ENCODE measurements around the gene GUCA2B.

Gene GUCA2B

DNA sequence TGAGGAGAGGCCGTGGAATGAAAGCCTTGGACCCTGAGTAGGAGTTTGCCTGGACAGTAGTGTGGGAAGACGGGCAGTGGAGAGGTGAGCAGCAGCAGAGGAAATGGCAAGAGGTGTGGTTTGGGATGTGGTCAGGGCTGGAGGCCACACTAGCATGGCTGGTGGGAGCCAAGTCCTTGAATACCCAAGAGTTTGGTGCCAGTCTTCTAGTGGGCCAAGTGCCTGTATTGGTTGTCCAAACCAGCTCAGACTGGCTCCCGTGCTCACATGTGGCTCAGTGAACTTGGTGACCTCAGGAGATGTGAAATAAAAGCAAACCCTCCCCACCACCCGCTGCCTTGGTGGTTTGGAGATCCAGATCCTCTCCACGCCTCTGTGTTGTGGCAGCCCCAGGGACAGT lies 9.0 kb downstream of the GUCA2B start:
- DNase-seq (ENCODE audit: low read depth in 1 of 2, low spot score in 1 of 2), result peak in 1 of 2 experiments; percentile 32
- TF ChIP-seq, protein P1, sequence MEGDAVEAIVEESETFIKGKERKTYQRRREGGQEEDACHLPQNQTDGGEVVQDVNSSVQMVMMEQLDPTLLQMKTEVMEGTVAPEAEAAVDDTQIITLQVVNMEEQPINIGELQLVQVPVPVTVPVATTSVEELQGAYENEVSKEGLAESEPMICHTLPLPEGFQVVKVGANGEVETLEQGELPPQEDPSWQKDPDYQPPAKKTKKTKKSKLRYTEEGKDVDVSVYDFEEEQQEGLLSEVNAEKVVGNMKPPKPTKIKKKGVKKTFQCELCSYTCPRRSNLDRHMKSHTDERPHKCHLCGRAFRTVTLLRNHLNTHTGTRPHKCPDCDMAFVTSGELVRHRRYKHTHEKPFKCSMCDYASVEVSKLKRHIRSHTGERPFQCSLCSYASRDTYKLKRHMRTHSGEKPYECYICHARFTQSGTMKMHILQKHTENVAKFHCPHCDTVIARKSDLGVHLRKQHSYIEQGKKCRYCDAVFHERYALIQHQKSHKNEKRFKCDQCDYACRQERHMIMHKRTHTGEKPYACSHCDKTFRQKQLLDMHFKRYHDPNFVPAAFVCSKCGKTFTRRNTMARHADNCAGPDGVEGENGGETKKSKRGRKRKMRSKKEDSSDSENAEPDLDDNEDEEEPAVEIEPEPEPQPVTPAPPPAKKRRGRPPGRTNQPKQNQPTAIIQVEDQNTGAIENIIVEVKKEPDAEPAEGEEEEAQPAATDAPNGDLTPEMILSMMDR (IDR thresholded peaks at IDR 0.05; ENCODE audit: insufficient read depth, low read length), result no peak
- TF ChIP-seq GABPA (IDR thresholded peaks at IDR 0.05; ENCODE audit: low read depth), result no peak
- no peak for TF ChIP-seq SPI1 (IDR thresholded peaks at IDR 0.05; ENCODE audit: borderline replicate concordance, low read depth)
- TF ChIP-seq, protein P2, sequence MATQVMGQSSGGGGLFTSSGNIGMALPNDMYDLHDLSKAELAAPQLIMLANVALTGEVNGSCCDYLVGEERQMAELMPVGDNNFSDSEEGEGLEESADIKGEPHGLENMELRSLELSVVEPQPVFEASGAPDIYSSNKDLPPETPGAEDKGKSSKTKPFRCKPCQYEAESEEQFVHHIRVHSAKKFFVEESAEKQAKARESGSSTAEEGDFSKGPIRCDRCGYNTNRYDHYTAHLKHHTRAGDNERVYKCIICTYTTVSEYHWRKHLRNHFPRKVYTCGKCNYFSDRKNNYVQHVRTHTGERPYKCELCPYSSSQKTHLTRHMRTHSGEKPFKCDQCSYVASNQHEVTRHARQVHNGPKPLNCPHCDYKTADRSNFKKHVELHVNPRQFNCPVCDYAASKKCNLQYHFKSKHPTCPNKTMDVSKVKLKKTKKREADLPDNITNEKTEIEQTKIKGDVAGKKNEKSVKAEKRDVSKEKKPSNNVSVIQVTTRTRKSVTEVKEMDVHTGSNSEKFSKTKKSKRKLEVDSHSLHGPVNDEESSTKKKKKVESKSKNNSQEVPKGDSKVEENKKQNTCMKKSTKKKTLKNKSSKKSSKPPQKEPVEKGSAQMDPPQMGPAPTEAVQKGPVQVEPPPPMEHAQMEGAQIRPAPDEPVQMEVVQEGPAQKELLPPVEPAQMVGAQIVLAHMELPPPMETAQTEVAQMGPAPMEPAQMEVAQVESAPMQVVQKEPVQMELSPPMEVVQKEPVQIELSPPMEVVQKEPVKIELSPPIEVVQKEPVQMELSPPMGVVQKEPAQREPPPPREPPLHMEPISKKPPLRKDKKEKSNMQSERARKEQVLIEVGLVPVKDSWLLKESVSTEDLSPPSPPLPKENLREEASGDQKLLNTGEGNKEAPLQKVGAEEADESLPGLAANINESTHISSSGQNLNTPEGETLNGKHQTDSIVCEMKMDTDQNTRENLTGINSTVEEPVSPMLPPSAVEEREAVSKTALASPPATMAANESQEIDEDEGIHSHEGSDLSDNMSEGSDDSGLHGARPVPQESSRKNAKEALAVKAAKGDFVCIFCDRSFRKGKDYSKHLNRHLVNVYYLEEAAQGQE (IDR thresholded peaks at IDR 0.05; ENCODE audit: insufficient replicate concordance, low read depth), result no peak
- TF ChIP-seq POLR2AphosphoS5 (IDR thresholded peaks at IDR 0.05; ENCODE audit: low read depth), result no peak
- no peaks in the 10 kb centered on the region for H3K27me3 ChIP-seq (ENCODE audit: insufficient read depth, poor library complexity, severe bottlenecking)

DNA sequence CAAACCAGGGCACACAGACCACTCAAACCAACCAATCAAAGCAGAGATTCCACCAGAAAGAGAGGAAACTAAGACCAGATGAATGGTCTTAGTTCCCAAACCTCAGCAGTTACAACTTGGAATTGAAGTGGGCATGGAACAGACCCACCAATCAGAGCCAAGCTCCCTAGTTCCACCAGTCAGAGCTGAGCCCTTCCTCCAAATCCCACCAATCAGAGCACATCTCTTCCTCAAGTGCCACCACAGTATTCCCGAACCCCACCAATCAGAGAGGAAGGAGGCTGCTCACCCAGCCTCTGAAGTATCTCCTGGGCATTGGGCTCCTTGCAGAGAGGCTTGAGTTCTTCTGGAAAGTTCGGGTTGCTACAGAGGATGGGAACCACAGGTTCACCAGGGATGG lies 9.9 kb downstream of the GUCA2B start:
- no peak for TF ChIP-seq SPI1 (IDR thresholded peaks at IDR 0.05; ENCODE audit: borderline replicate concordance, low read depth)
- TF ChIP-seq, protein P1 (IDR thresholded peaks at IDR 0.05; ENCODE audit: insufficient read depth, low read length), result no peak
- no peak overlapping the region for H3K4me3 ChIP-seq (replicated peaks; ENCODE audit: insufficient read depth, low read length)
- no peak overlapping the region for H3K27ac ChIP-seq (replicated peaks)
- no peaks in the 10 kb centered on the region for H3K27me3 ChIP-seq (ENCODE audit: insufficient read depth, poor library complexity, severe bottlenecking)
- no peak for DNase-seq (ENCODE audit: low read depth in 1 of 2, low spot score in 1 of 2)

More for the DNA sequence above, 9.0 kb downstream of the GUCA2B start:
- Histone ChIP-seq H3K4me3 (replicated peaks; ENCODE audit: insufficient read depth, low read length) (no peak overlapping the region), H3K27ac (replicated peaks) (no peak overlapping the region)

DNA sequence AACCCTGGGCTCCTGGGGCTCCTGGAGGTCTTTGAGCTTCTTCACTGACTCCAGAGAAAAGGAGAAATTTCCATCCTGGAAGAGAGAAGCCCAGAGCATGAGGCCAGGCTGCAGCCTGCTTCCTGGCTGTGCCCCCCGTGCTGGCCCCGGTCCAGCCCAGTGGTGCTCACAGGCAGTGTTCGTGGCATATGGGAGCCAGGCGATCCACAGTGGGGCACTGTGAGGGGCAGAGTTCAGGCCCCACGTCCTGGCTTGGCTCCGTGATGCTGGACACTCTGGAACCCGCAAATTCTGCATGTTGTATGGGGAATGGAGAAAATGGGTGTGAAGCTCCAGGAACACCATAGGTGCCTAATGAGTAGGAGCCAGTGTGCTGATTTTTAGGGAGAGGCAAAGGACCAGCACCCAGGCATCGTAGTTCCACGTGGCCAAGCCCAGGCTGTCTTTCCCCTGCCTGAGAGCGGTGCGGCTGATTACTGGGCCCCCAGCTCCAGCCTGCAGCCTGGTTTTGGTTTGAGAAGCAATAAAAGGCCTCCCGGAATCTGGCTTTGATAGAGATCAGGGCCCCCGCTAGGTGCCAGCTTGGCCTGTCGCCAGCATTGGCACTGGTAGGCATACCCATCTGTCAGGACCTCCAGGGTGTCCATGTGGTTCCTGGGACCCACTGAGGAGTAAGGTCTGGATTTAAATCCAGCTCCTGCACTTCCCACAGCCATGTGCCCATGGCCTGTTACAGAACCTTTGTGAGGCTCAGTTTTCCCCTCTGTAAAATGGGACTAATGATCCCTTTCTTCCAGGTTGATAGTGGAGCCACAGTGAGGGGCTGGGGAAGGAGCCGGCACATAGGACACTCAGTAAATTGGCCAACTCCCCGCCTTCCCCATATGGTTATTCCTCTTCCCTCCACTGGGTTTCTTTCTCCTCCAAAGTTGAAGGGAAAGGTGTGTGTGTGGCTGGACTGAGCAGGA lies 10.6 kb downstream of the GUCA2B start:
- no peak for TF ChIP-seq POLR2AphosphoS5 (IDR thresholded peaks at IDR 0.05; ENCODE audit: low read depth)
- TF ChIP-seq, protein P1 (IDR thresholded peaks at IDR 0.05; ENCODE audit: insufficient read depth, low read length), result no peak
- TF ChIP-seq, protein P2 (IDR thresholded peaks at IDR 0.05; ENCODE audit: insufficient replicate concordance, low read depth), result no peak
- no peak for TF ChIP-seq SPI1 (IDR thresholded peaks at IDR 0.05; ENCODE audit: borderline replicate concordance, low read depth)
- no peak for TF ChIP-seq GABPA (IDR thresholded peaks at IDR 0.05; ENCODE audit: low read depth)
- DNase-seq (ENCODE audit: low read depth in 1 of 2, low spot score in 1 of 2), result no peak

More for the DNA sequence above, 10.6 kb downstream of the GUCA2B start:
- no peaks in the 10 kb centered on the region for H3K27me3 ChIP-seq (ENCODE audit: insufficient read depth, poor library complexity, severe bottlenecking)
- no peak overlapping the region for H3K4me3 ChIP-seq (replicated peaks; ENCODE audit: insufficient read depth, low read length)
- H3K27ac ChIP-seq (replicated peaks), result no peak overlapping the region
